HT-29 (cell line): Measurements from ENCODE around the gene ZNF491. TPM values are rescaled to one million over a fixed set of nuclear protein-coding genes. Genes with fewer than 3 reads are reported as not detected.
"Not testable (repeated sequence)": the region's sequence is repeated elsewhere in the genome, so short reads cannot be mapped to it uniquely, and the experiment has no call there.

Experiments
- DNase-seq: peaks from one replicate; pipeline ENCODE4 v3.0.0-alpha.2; 2015; ENCODE audit warnings: low spot score
- total RNA-seq: library from RNA; depleted of rRNA; stranded (reverse); fragments of >200 nt; shearing (Covaris generic); gene quantifications from 2 replicates; pipeline ENCODE4 v1.2.3, GENCODE V29; 2014

Gene ZNF491
- total RNA-seq, 1 experiment from 2014 or later, result not detected

- no peak for DNase-seq
Measured at GRCh38 chr19:11806354-11807098, 8.2 kb downstream of the ZNF491 start.

GRCh38 chr19:11807099-11807380 lies 8.7 kb downstream of the ZNF491 start:
- no peak for DNase-seq

GRCh38 chr19:11813703-11814028 lies 15.3 kb downstream of the ZNF491 start:
- no peak for DNase-seq

- peak; percentile 96 for DNase-seq
Measured at GRCh38 chr19:11814029-11814699, 15.8 kb downstream of the ZNF491 start, which contains the start of gene ZNF440. ZNF440 (plus strand) TSS chr19:11814273; CDS start chr19:11814448, 175 bp downstream.

- peak; percentile 40 for DNase-seq
Measured at GRCh38 chr19:11814700-11815035, 16.3 kb downstream of the ZNF491 start.

- no peak for DNase-seq
Measured at GRCh38 chr19:11821474-11822109, 23.3 kb downstream of the ZNF491 start.

- DNase-seq, result not testable (repeated sequence)
Measured at GRCh38 chr19:11828957-11829876, 30.9 kb downstream of the ZNF491 start.

GRCh38 chr19:11832253-11832912 lies 34.1 kb downstream of the ZNF491 start:
- DNase-seq, result no peak

GRCh38 chr19:11833541-11833940 lies 35.2 kb downstream of the ZNF491 start:
- no peak for DNase-seq

- DNase-seq, result not testable (repeated sequence)
Measured at GRCh38 chr19:11835626-11836066, 37.3 kb downstream of the ZNF491 start.

- no peak for DNase-seq
Measured at GRCh38 chr19:11843722-11844121, 45.4 kb downstream of the ZNF491 start.

GRCh38 chr19:11847615-11848014 lies 49.3 kb downstream of the ZNF491 start:
- not testable (repeated sequence) for DNase-seq

- no peak for DNase-seq
Measured at GRCh38 chr19:11848200-11848593, 49.9 kb downstream of the ZNF491 start.

GRCh38 chr19:11848594-11849469 lies 50.5 kb downstream of the ZNF491 start, which contains the start of gene ZNF439:
ZNF439 (plus strand) TSS chr19:11848726; CDS start chr19:11848868, 142 bp downstream.
- no peak for DNase-seq

- not testable (repeated sequence) for DNase-seq
Measured at GRCh38 chr19:11850289-11850688, 52.0 kb downstream of the ZNF491 start.

- DNase-seq, result no peak
Measured at GRCh38 chr19:11853358-11853757, 55.0 kb downstream of the ZNF491 start.

GRCh38 chr19:11856596-11857250 lies 58.4 kb downstream of the ZNF491 start:
- no peak for DNase-seq
